C4-2B (cell line): ENCODE data around the gene KIF23.

Experiments
- H3K27ac ChIP-seq: fragments of 450-650 bp; 2 replicates; pipeline ENCODE4 v1.5.1; 2017
- CTCF ChIP-seq: fragments of 450-650 bp; conservative IDR thresholded peaks from 2 replicates; pipeline ENCODE4 v1.5.1; 2017; ENCODE audit warnings: mild to moderate bottlenecking
- ZFX ChIP-seq: fragments of 450-650 bp; IDR thresholded peaks from 2 replicates; pipeline ENCODE4 v1.6.1; 2017

KIF23 gene

DNA sequence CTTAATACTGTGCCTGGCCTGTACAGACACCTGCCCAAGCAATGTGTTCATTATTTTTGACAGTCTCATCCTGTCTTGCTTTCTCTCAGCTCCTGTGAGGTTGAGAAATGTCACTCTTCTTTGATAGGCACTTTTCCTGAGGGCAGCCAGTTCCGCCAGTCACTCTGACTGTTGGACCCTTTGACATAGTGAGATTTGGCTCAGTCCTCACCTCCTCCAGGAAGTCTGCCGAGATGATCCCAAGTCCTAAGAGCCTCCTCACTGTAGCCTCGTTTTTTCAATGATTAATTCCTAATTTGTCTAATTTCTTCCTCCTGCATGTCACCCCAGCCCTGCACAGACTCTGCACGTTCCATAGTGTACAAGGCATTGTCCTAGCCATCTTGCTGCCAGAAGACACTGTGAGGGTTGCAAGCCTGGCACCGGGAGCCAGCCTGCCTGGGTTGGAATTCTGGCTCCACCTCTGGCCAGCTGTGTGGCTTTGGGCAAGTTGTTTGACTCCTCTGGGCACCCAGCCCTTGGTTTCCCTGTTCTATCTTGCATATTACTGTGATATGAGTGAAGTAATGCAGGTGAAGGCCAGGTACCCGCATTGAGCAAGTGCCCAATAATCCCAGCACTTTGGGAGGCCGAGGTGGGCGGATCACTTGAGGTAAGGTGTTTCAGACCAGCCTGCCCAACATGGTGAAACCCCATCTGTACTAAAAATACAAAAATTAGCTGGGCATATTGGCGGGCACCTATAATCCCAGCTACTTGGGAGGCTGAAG, 62.7 kb downstream of the KIF23 start:
- no peak for TF ChIP-seq ZFX
- TF ChIP-seq CTCF = no peak
- no peak overlapping the region for H3K27ac ChIP-seq

- no peak overlapping the region; the same call in 1 of the 2 replicates for H3K27ac ChIP-seq
- TF ChIP-seq CTCF = peak; percentile 98
- TF ChIP-seq ZFX = no peak
Observed at GRCh38 chr15:69478259-69478781, 64.2 kb downstream of the KIF23 start.

GRCh38 chr15:69479081-69479480, 64.9 kb downstream of the KIF23 start:
- no peak for TF ChIP-seq CTCF
- TF ChIP-seq ZFX = no peak
- no peak overlapping the region; the same call in 1 of the 2 replicates for H3K27ac ChIP-seq

DNA sequence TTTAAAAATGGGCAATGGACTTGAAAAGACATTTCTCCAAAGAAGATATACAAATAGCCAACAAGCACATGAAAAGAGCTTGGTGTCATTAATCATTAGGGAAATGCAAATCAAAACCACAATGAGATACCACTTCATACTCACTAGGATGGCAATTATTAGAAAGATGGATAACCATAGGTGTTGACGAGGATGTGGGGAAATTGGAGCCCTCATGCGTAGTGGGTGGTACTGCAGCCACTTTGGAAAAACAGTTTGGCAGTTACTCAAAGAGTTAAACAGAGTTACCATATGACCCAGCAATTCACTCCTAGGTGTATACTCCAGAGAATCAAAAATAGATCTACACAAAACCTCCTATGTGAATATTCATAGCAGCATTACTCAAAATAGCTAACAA, 65.8 kb downstream of the KIF23 start:
- TF ChIP-seq ZFX (no peak), CTCF (no peak)
- no peak overlapping the region for H3K27ac ChIP-seq

- no peak for TF ChIP-seq ZFX
- no peak for TF ChIP-seq CTCF
- H3K27ac ChIP-seq = no peak overlapping the region
Observed at GRCh38 chr15:69480932-69481331, 66.8 kb downstream of the KIF23 start.

DNA sequence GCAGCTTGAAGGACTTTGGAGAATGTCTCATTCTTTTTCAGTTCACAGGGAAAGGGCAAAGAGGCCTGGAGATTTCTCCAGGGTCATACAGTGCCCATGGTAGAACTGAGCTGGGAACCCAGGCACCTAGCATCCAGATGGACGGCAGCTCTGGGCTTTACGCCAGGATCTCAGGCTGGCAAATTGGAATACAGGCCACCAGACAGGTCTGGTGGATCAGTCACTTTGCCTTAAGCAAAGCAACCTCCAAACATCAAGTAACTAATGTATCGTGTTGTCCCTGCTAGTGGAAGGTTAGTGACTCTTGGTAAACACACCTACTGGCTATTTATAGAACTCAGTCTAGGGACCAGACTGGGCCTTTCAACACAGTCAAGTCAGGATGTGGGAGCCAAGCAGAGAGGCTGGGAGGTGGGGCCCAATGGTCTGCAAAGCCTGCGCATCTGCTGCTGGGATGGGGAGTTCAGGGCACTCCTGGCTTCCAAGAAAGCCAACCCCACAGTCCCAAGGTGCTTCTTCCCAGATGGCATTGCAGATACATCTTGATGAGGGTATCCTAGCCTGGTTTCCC, 68.6 kb downstream of the KIF23 start:
- peak overlapping the region; percentile 68 for H3K27ac ChIP-seq
- no peak for TF ChIP-seq CTCF
- TF ChIP-seq ZFX = no peak

- peak overlapping the region; percentile 68 for H3K27ac ChIP-seq
- no peak for TF ChIP-seq CTCF
- TF ChIP-seq ZFX = no peak
Observed at GRCh38 chr15:69484837-69485236, 70.7 kb downstream of the KIF23 start.
